Right lobe of liver (tissue), 6 donors: Measurements from ENCODE around the gene CD59. TPM values are rescaled to one million over a fixed set of nuclear protein-coding genes. Genes with fewer than 3 reads are reported as not detected.
A peak's percentile ranks its signal among the peaks of the same experiment; 100 is the strongest.

Experiments
- ATAC-seq, 4 donors: fragments of 200-7000 bp; cut with Tn5 transposase; one replicate each; pipeline ENCODE4 v1.9.1; 2020; ENCODE audit warnings: mild to moderate bottlenecking in 4 of 4, moderate library complexity in 4 of 4
- DNase-seq, 3 donors: peaks; one replicate each; pipeline ENCODE4 v3.0.0-alpha.2; 2020
- H3K27ac ChIP-seq, 3 donors: fragments of 200-600 bp; one replicate each; pipeline ENCODE4 v1.8.0; 2022
- H3K27me3 ChIP-seq, 2 donors: fragments of 200-600 bp; one replicate each; pipeline ENCODE4 v1.8.0; 2022
- H3K36me3 ChIP-seq, 4 donors: fragments of 200-600 bp; sonication (generic) in 1 of 4; one replicate each; pipeline versions ENCODE4 v1.5.1 to v1.8.0; 2017 to 2022; ENCODE audit warnings: control low read depth in 1 of 4
- H3K4me1 ChIP-seq, 4 donors: fragments of 200-600 bp; sonication (generic) in 1 of 4; one replicate each; pipeline versions ENCODE4 v1.5.1 to v1.8.0; 2017 to 2022; ENCODE audit warnings: control low read depth in 1 of 4
- H3K4me3 ChIP-seq, 3 donors: fragments of 200-600 bp; one replicate each; pipeline ENCODE4 v1.8.0; 2022
- H3K9me3 ChIP-seq, 4 donors: fragments of 200-600 bp; sonication (generic) in 1 of 4; one replicate each; pipeline versions ENCODE4 v1.5.1 to v1.8.0; 2017 to 2022; ENCODE audit warnings: control low read depth in 1 of 4
- POLR2A ChIP-seq: fragments of 450-650 bp; IDR thresholded peaks from one replicate; pipeline ENCODE4 v1.6.1; 2017; ENCODE audit warnings: antibody characterized with exemption, mild to moderate bottlenecking
- WGBS: methylation state at CpG from one replicate; pipeline ENCODE4 v1.1.6; 2018; ENCODE audit warnings: low coverage, low lambda C conversion rate; ENCODE audit not compliant: insufficient coverage; ENCODE audit errors: missing lambda C conversion rate; 5-methylcytosine and 5-hydroxymethylcytosine counted together
- intact Hi-C, 2 donors: fragments of 100-400 bp; cut with DNase I; formaldehyde crosslinking; loops; one replicate each; pipeline versions ENCODE4 v1.11.2 to v1.14.1; 2022
- total RNA-seq, 6 experiments: library from RNA; depleted of rRNA in 2 of 6; stranded (reverse); fragments of >200 nt in 2 of 6; fragmentation: NEBNext Ultra II Directional in 3 of 6; extraction: Animal tissue kit (Norgen Biotek cat#: 25700) in 3 of 6; gene quantifications; one replicate each; pipeline versions ENCODE4 v1.1.0 to v1.2.4, GENCODE V29; 2016 to 2023
- TF ChIP-seq, protein P1 (sequence below), 4 donors: fragments of 200-600 bp in 3 of 4; fragments of 450-650 bp in 1 of 4; IDR thresholded peaks; one replicate each; pipeline versions ENCODE4 v1.5.1 to v1.8.0; 2016 to 2022; ENCODE audit warnings: antibody characterized with exemption in 4 of 4, mild to moderate bottlenecking in 2 of 4
- donor health status: DM: no; HTN: yes; CAD: no.
- donor health status: DM: no; HTN: no; CAD: no.
- donor health status: DM: no; HTN: no; CAD: no.
- donor health status: DM: no; HTN: yes; CAD: no.
- donor health status: DM: no; HTN: yes; CAD: no.

CD59 gene
- total RNA-seq, 6 experiments from 2014 or later, result 145 to 314 (median 197) TPM

DNA sequence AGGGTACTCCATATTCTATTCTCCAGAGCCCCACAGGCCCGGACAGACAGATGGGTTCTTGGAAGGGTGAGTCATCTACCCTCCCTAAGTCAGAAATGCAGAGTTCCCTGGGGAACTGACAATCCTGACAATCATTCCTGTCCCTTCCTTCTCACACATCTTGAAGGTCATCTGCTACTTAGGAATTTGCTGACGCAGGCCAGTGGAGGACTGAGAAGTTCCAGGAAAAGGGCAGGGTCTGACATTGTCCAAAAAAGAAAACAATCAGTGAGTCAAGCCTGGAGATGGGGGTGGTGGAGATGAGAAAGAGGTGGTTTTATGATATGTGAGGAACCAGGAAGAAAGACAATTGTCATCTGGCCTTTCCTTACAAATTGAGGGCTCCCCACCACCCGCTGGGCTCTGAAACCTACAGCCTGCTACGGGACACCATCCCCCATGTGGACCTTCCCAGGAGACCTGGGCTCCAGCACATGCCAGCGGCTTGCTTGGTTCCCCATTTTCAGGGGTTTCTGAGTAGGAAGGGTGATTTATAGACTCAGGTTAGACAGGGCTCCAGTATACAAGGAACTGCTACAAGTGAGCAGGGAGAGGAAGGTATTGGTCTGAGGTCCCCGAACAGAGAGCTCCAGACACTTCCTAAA is 12.9 kb downstream of the CD59 start:
- intact Hi-C loops, result no loop called here
- Histone ChIP-seq H3K4me3 (no peak overlapping the region), H3K4me1 (peaks cover 0 to 11% (median 0%) of the 10 kb centered on the region in 4 donors), H3K9me3 (no peaks in the 10 kb centered on the region), H3K36me3 (peaks cover 0 to 19% (median 0%) of the 10 kb centered on the region in 4 donors), H3K27me3 (no peaks in the 10 kb centered on the region), H3K27ac (peak overlapping the region; percentile 47 to 71 (median 58))
- ATAC-seq (peak; percentile 46 to 73 (median 54)), DNase-seq (no peak)
- WGBS, result 67% methylated on average over 4 of the region's 6 CpGs
- TF ChIP-seq POLR2A, result no peak
- TF ChIP-seq, protein P1, sequence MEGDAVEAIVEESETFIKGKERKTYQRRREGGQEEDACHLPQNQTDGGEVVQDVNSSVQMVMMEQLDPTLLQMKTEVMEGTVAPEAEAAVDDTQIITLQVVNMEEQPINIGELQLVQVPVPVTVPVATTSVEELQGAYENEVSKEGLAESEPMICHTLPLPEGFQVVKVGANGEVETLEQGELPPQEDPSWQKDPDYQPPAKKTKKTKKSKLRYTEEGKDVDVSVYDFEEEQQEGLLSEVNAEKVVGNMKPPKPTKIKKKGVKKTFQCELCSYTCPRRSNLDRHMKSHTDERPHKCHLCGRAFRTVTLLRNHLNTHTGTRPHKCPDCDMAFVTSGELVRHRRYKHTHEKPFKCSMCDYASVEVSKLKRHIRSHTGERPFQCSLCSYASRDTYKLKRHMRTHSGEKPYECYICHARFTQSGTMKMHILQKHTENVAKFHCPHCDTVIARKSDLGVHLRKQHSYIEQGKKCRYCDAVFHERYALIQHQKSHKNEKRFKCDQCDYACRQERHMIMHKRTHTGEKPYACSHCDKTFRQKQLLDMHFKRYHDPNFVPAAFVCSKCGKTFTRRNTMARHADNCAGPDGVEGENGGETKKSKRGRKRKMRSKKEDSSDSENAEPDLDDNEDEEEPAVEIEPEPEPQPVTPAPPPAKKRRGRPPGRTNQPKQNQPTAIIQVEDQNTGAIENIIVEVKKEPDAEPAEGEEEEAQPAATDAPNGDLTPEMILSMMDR (IDR thresholded peaks at IDR 0.05), result no peak

DNA sequence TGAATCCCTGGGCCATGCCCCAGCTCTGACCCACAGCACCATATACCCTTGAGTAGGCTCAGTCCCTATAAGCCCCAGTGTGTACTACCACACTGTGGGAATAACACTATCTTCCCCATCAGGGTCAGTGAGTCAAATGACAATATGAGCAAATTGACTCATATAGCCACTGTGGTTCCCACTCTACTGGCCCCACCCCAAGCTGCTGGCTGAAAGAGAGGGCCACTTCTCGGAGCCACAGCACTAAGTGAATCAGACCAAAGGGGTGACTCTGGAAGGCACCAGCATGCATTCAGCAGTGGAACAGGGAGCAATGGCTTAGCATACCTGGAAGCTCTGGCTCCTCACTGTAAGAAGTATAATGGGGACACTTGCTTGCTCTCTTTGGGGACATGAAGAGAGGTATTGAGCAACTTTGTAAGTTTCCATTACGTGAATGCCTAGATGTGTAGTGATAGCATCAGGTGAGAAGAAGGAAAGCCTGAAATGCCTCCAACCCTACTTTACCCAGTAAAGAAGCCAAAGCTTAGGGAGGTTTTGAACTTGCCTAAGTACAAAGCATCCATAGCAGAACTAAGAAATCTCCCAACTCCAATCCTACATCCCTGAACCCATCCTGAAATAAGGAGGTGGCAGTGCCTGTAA is 13.5 kb downstream of the CD59 start:
- peak in 3 of 4 donors; percentile 33 to 40 (median 35) for ATAC-seq
- TF ChIP-seq, protein P1 (IDR thresholded peaks at IDR 0.05), result no peak
- no peak for TF ChIP-seq POLR2A
- peaks cover 0 to 11% (median 0%) of the 10 kb centered on the region in 4 donors for H3K4me1 ChIP-seq
- peak overlapping the region; percentile 28 to 58 (median 47) for H3K27ac ChIP-seq
- H3K9me3 ChIP-seq, result no peaks in the 10 kb centered on the region
- no peak overlapping the region for H3K4me3 ChIP-seq
- no peak for DNase-seq
- H3K27me3 ChIP-seq, result no peaks in the 10 kb centered on the region
- peaks cover 0 to 19% (median under 1%) of the 10 kb centered on the region in 4 donors for H3K36me3 ChIP-seq
- WGBS, result 78% methylated on average over 1 of the region's 2 CpGs
- intact Hi-C loops, result no loop called here

DNA sequence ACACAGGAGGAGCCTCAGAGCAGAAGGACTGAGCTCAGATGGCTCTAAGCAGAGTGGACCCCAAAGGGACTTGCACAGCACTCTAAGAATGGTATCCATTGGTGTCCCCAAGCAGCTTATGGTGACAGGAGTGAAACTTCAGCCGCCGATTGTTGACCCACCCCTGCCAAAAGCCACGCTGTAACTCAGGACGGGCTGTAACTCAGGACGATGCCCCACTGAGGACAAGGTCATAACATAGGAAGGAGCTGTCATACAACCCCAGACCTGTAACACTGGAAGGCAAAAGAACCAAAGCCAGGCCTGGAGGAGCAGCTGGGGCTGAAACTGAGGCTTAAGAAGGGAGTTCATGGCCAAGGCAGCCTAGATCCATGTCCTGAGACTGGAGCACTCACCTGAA is 14.2 kb downstream of the CD59 start:
- H3K4me3 ChIP-seq, result no peak overlapping the region
- H3K9me3 ChIP-seq, result no peaks in the 10 kb centered on the region
- no peak for DNase-seq
- WGBS, result 73% methylated on average over 3 of the region's 5 CpGs
- intact Hi-C loops, result no loop called here
- peaks cover 0 to 11% (median 0%) of the 10 kb centered on the region in 4 donors for H3K4me1 ChIP-seq
- peak in 1 of 4 donors; percentile 4 for ATAC-seq
- H3K27me3 ChIP-seq, result no peaks in the 10 kb centered on the region
- peaks cover 0 to 25% (median 2%) of the 10 kb centered on the region in 4 donors for H3K36me3 ChIP-seq
- TF ChIP-seq POLR2A, result no peak
- TF ChIP-seq, protein P1 (IDR thresholded peaks at IDR 0.05), result no peak
- H3K27ac ChIP-seq, result peak overlapping the region in 2 of 3 donors; percentile 31 to 58

DNA sequence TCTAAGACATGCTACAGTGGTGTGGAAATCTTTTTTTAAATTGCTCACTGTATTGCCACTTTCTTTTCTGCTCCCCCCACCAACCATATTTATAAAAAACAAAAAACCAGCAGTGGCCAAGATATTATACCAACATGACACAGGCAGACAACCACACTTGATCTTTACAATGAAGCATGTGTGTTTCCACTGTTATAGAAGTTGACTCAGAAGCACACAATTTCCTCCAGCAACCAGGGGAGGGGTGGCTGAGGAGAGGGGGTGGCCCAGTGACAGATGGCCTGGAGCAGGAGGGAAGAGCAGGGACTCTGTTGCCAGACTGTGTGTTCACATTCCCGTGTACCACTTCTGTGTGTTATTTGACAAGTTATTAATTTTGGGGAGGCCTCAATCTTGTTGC is 14.8 kb downstream of the CD59 start:
- intact Hi-C loops, result no loop called here
- TF ChIP-seq POLR2A, result no peak
- TF ChIP-seq, protein P1 (IDR thresholded peaks at IDR 0.05), result no peak
- ATAC-seq, result peak in 3 of 4 donors; percentile 10 to 60 (median 46)

More for the DNA sequence above, 14.8 kb downstream of the CD59 start:
- H3K9me3 ChIP-seq, result no peaks in the 10 kb centered on the region
- H3K4me1 ChIP-seq, result peaks cover 0 to 11% (median 0%) of the 10 kb centered on the region in 4 donors
- no peak overlapping the region for H3K4me3 ChIP-seq
- 55% methylated on average over 1 of the region's 1 CpG for WGBS
- no peak for DNase-seq
- H3K36me3 ChIP-seq, result peaks cover 0 to 31% (median 3%) of the 10 kb centered on the region in 4 donors
- H3K27ac ChIP-seq, result peak overlapping the region in 1 of 3 donors; percentile 23
- H3K27me3 ChIP-seq, result no peaks in the 10 kb centered on the region
